Testis (tissue), 2 donors: ENCODE data around the gene MPP4.

Experiments
- CTCF ChIP-seq, 3 experiments: fragments of 450-650 bp in 2 of 3; fragments of 200-600 bp in 1 of 3; sonication (generic) in 1 of 3; IDR thresholded peaks; one replicate each; pipeline ENCODE4 v1.5.1; 2016 to 2019; ENCODE audit warnings: antibody characterized with exemption in 3 of 3, mild to moderate bottlenecking in 2 of 3, moderate library complexity in 1 of 3
- POLR2A ChIP-seq: fragments of 450-650 bp; IDR thresholded peaks from one replicate; pipeline ENCODE4 v1.6.1; 2017; ENCODE audit warnings: antibody characterized with exemption, mild to moderate bottlenecking, moderate library complexity

GRCh38 chr2:201707142-201707541 lies 8.7 kb upstream of the MPP4 start:
- no peak for TF ChIP-seq POLR2A
- TF ChIP-seq CTCF (IDR thresholded peaks at IDR 0.05): no peak
